Peyer's patch (tissue), 4 donors: ENCODE data around the gene EPHA5.

ENCODE experiments used
- CTCF ChIP-seq, 6 experiments: fragments of 450-650 bp in 4 of 6; fragments of 200-600 bp in 2 of 6; sonication (generic) in 1 of 6; IDR thresholded peaks; one replicate each; pipeline ENCODE4 v1.5.1; 2017 to 2019; ENCODE audit warnings: antibody characterized with exemption in 6 of 6, mild to moderate bottlenecking in 3 of 6, moderate library complexity in 1 of 6
- POLR2A ChIP-seq, 2 donors: fragments of 450-650 bp; IDR thresholded peaks; one replicate each; pipeline ENCODE4 v1.5.1; 2017; ENCODE audit warnings: antibody characterized with exemption in 2 of 2, mild to moderate bottlenecking in 2 of 2, moderate library complexity in 2 of 2

GRCh38 chr4:65502131-65502701 is 168.1 kb downstream of the EPHA5 start:
- TF ChIP-seq CTCF (IDR thresholded peaks at IDR 0.05) = no peak
- TF ChIP-seq POLR2A (IDR thresholded peaks at IDR 0.05) = no peak
